GM12801 (cell line): ENCODE results near the gene MMAB.

ENCODE experiments used
- CTCF ChIP-seq: IDR thresholded peaks from one replicate; pipeline ENCODE4 v1.5.1; 2011; ENCODE audit warnings: control low read depth; ENCODE audit not compliant: insufficient read length; ENCODE audit errors: extremely low read depth

Gene MMAB

DNA sequence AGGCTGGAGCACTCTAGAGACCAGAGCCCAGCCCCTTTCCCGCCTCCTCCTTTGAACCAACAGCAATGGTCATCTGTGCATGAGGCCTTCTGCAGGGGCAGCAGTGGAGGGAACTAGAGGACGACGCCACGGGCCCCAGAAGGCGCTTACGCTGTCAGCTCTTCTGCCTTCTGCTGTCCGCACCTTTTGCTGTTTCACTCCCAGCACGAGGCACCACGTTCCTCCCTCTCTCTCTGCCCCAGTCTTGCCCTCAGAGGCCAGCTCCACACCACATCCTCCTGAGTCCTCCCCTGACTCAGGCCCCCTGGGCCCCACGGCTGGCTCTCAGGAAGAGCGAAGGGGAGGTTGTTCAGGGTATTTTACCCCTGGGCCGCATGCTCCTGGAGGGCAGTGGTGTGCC lies 15.5 kb downstream of the MMAB start:
- no peak for TF ChIP-seq CTCF

GRCh38 chr12:109557200-109557599 lies 16.1 kb downstream of the MMAB start:
- no peak for TF ChIP-seq CTCF

DNA sequence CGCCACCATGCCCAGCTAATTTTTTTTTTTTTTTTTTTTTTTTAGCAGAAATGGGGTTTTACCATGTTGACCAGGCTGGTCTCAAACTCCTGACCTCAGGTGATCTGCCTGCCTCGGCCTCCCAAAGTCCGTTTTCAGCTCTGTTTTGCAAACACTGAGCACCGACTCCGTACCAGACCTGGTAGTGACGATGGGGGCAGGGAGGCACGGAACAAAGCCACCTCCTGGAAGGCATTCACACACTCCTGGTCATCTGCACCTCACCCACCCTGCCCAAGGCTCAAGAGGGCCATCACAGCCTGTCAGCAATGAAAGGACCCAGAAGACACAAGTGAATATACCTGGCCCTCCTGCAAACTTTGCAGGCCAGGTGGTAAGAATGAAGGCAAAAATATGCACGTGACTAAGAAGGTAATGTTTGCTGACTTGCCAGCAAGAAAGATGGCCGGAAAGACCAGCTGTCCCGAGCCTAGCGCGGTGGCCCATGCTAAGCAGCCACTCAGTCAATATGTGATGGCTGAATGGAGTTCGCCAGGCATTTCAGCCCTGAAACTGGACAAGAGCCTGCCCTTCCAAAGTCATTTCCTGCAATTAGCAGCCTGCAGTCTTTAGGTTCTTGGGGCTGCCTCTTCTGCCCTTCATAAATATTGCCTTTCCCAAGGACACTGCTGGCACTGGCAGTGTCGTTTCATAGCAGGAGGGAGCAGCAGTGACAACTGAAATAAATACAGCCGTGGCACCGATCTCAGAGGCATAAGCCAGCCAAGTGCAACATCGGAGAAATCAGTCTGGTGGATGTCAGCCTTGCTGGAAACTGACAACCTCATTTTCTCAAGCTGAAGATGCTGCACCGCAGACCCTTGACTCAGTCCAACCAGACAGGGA lies 17.6 kb downstream of the MMAB start:
- TF ChIP-seq CTCF = no peak

- no peak for TF ChIP-seq CTCF
Measured at GRCh38 chr12:109554761-109555160, 18.5 kb downstream of the MMAB start.

DNA sequence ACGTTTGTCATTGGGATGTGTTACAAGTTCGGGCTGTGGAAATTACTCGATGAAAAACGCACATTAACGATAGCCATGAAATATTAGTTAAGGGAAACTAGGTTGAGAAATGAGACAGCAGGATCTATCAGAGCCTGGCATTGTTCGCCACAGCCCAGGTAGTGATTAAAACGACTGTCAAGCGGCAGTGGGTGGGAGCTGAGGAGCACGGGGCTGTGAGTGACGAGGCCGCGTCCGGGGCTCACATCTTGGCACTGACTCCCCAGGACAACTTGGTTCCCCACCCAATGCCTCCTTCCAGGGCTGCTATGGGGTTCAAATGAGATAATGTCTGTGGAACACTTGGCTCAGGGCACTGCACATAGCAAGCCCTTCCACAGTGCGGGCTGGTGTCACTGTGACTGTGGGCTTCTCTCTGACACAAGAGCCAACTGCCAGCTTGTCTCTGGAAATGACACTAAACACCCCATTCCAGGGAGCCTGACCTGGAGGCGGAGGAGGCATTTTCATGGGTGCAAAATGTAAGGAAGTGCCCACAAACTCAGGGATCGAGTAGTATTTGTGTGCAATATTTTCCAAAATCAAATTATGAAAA lies 19.3 kb downstream of the MMAB start:
- TF ChIP-seq CTCF = no peak

DNA sequence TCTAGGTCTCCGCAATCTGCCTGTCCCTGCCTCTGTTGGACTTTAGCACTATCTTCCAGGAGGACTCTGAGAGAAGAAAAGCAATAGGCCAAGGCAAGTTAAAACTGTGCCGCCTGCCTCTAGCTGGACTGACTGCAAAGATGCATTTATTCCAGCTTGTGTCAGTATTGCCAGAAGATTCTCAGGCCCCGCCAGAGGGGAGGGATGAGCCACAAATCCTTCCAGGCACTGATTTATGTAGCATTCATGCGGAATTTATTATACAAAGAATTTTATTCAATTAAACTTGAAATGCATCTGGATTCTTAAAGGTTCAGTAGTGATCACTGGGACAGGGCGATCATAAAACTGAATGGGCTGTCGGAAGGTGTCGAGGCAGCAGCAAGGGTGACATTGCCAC lies 19.8 kb downstream of the MMAB start:
- TF ChIP-seq CTCF = no peak

- no peak for TF ChIP-seq CTCF
Measured at GRCh38 chr12:109552971-109553370, 20.3 kb downstream of the MMAB start.
